ENCODE results near the gene FOXE3.

The FOXE3 gene

DNA sequence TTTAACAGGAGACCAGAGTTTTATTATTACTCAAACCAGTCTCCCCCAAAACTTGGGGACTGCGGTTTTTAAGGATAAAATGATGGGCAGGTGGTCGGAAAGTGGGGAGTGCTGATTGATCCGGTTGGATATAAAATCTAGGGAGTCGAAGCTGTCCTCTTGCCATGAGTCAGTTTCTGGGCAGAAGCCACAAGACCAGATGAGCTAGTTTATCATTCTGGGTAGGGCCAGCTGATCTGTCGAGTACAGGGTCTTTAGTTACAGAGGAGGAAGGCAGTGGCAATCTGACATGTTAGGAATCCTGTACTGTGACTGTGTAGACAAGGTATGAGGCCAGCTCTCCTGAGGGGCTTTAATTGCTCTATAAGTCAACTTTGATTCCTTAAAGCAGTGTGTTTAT lies 22.9 kb upstream of the FOXE3 start:
- no peak for DNase-seq (ENCODE audit: low spot score)
- TF ChIP-seq CTCF (IDR thresholded peaks at IDR 0.05; ENCODE audit: extremely low read depth, missing control alignments): no peak

- no peak for DNase-seq (ENCODE audit: low spot score)
- no peak for TF ChIP-seq CTCF (IDR thresholded peaks at IDR 0.05; ENCODE audit: extremely low read depth, missing control alignments)
Observed at GRCh38 chr1:47395433-47395832, 20.7 kb upstream of the FOXE3 start.

GRCh38 chr1:47396671-47397196 lies 19.4 kb upstream of the FOXE3 start:
- TF ChIP-seq CTCF (IDR thresholded peaks at IDR 0.05; ENCODE audit: extremely low read depth, missing control alignments): no peak
- no peak for DNase-seq (ENCODE audit: low spot score)

DNA sequence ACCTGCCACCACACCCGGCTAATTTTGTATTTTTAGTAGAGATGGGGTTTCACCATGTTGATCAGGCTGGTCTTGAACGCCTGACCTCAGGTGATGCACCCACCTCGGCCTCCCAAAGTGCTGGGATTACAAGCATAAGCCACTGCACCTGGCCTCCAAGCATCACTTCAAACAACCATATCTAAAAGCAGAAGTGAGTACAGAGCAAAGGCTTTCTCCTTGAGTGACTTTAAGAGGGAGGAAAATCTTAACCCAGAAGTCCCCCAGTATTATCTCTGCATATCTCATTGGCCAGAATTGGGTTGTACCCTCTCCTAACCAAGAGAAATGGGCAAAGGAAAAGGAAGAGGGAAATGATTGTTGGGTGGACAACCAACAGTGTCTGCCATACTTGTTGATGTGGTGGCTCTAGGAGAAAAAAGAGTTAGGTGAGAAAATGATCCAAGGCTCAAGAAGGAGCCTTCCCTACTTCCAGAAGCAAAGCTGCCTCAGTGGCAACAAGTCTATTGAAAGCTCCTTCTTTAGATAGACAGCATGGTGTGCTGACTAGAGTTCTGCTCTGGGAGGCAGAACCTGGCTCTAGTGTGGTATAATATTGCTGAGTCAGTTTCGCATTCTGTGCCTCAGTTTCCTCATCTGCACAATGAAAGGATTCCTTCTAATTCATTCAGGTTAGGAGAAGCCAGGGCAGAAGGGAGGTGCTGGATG lies 16.8 kb upstream of the FOXE3 start:
- no peak for DNase-seq (ENCODE audit: low spot score)
- no peak for TF ChIP-seq CTCF (IDR thresholded peaks at IDR 0.05; ENCODE audit: extremely low read depth, missing control alignments)

GRCh38 chr1:47399846-47400155 lies 16.3 kb upstream of the FOXE3 start:
- no peak for DNase-seq (ENCODE audit: low spot score)

DNA sequence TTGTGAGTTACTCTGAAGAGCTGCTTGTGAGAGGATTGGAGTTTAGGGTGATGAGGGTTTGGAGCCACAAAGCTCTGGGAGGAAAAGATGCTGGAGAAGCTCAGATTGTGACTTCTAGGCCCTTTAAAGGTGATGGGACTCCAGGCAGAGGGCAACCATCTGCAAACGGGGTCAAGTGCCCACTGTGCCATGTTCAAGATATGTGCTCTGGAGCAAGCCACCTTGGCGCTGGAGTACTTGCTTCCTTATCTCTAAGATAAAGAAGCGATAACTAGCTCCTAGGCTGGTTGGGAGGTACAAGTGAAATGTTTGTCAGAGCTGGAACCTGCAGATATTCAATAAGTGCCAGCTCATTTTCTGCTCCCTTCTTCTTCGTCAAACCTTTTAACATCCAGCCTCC lies 14.3 kb upstream of the FOXE3 start:
- no peak for DNase-seq (ENCODE audit: low spot score)
- TF ChIP-seq CTCF (IDR thresholded peaks at IDR 0.05; ENCODE audit: extremely low read depth, missing control alignments): no peak

More at GRCh38 chr1:47399846-47400155, 16.3 kb upstream of the FOXE3 start:
- no peak for TF ChIP-seq CTCF (IDR thresholded peaks at IDR 0.05; ENCODE audit: extremely low read depth, missing control alignments)

DNA sequence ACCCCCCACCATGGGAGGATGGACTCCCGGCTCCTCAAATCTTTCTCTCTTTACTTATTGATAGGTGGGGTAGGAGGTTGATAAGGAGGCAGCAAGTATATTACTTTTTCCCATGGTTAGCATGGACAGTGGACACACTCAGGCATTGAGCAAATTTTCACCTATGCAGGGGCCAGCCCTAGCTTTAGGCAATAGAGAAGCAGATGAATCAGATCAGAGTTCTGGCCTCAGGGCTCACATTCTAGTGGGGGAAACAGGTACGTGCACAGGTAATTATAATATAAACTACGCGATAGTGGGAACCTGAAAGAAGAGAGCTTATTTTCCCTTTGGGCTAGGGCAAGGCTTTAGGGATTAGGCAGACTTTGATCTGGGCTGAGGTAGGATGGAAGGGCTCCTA lies 13.5 kb upstream of the FOXE3 start:
- no peak for TF ChIP-seq CTCF (IDR thresholded peaks at IDR 0.05; ENCODE audit: extremely low read depth, missing control alignments)
- DNase-seq (ENCODE audit: low spot score): no peak
